Raji (cell line): Measurements from ENCODE around the gene VNN1.
A peak's percentile ranks its signal among the peaks of the same experiment; 100 is the strongest.

ENCODE experiments used
- POLR2A ChIP-seq: IDR thresholded peaks from 2 replicates; pipeline ENCODE4 v1.6.1; 2011; ENCODE audit warnings: low read depth, low read length, control low read depth; ENCODE audit not compliant: insufficient read depth

VNN1 gene, protein sequence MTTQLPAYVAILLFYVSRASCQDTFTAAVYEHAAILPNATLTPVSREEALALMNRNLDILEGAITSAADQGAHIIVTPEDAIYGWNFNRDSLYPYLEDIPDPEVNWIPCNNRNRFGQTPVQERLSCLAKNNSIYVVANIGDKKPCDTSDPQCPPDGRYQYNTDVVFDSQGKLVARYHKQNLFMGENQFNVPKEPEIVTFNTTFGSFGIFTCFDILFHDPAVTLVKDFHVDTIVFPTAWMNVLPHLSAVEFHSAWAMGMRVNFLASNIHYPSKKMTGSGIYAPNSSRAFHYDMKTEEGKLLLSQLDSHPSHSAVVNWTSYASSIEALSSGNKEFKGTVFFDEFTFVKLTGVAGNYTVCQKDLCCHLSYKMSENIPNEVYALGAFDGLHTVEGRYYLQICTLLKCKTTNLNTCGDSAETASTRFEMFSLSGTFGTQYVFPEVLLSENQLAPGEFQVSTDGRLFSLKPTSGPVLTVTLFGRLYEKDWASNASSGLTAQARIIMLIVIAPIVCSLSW

GRCh38 chr6:132713352-132714134 lies at the start of gene VNN1:
VNN1 (minus strand) TSS chr6:132714055; CDS start chr6:132714035, 20 bp downstream.
- no peak for TF ChIP-seq POLR2A

DNA sequence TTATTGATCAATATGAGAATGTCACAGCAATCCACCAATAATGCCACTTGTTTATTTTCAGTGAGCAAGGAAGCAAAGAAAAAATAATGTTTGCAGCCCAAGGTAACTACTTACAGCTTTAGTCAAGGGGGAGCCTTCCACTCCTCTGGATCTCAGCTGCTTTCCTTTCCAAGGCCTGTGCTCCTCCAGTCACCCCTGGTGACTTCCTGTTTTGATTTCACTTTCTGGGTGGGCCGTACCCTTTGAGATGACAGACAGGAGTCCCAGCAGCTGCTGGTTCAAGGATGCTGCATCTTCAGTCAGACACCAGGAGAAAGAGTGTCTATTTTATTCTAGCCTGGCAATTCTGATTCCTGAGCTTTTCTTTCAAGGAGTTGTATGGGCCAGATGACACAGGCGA lies 49.4 kb upstream of the VNN1 start:
- TF ChIP-seq POLR2A, result peak; percentile 35; the same call in 1 of the 2 replicates

- TF ChIP-seq POLR2A, result no peak
Measured at GRCh38 chr6:132760256-132760655, 46.4 kb upstream of the VNN1 start.

GRCh38 chr6:132758689-132759088 lies 44.8 kb upstream of the VNN1 start:
- no peak for TF ChIP-seq POLR2A

DNA sequence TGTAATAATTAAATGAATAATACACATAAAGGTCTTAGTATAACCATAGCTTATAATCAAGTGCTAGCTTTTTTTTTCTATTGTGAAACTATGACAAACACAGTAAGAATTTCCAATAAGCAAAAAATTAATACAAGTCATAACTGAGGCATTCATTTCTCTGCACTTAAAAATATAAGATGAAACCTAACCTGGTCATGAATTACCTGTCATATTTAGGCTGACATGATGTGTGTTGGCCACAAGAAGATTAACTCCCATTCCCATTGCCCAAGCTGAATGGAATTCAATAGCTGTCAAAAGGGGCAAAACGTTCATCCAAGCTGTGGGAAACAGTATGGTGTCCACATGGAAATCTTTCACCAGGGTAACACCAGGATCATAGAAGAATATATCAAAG lies 38.4 kb upstream of the VNN1 start:
- TF ChIP-seq POLR2A, result no peak

- no peak for TF ChIP-seq POLR2A
Measured at GRCh38 chr6:132751828-132752227, 38.0 kb upstream of the VNN1 start.

GRCh38 chr6:132751306-132751705 lies 37.5 kb upstream of the VNN1 start:
- no peak for TF ChIP-seq POLR2A

- TF ChIP-seq POLR2A, result no peak
Measured at GRCh38 chr6:132750455-132751248, 36.8 kb upstream of the VNN1 start.

- no peak for TF ChIP-seq POLR2A
Measured at GRCh38 chr6:132749111-132749510, 35.3 kb upstream of the VNN1 start.

GRCh38 chr6:132748446-132748845 lies 34.6 kb upstream of the VNN1 start:
- no peak for TF ChIP-seq POLR2A

- no peak for TF ChIP-seq POLR2A
Measured at GRCh38 chr6:132746048-132746447, 32.2 kb upstream of the VNN1 start.

GRCh38 chr6:132742495-132742894 lies 28.6 kb upstream of the VNN1 start:
- no peak for TF ChIP-seq POLR2A

GRCh38 chr6:132741281-132741680 lies 27.4 kb upstream of the VNN1 start:
- no peak for TF ChIP-seq POLR2A

DNA sequence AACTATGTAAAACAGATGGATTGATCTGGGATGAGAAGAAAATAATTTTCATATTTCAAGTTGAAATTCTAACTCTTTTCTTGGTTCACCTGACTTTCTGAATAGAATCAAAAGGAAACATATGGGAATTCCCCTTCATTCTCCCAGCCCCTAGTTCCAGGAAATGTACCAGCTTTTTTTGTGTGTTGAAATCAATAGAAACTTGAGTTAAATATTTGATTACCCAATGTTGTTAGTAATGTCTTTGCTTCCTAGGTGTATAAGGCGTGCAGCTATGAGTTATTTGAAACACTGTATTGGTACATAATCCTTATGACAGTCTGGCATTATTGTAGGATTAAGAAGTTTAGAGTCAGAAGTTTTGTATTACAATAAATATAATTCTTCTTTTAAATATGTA lies 22.4 kb upstream of the VNN1 start:
- no peak for TF ChIP-seq POLR2A

GRCh38 chr6:132734694-132735236 lies 20.9 kb upstream of the VNN1 start:
- no peak for TF ChIP-seq POLR2A
